Right ventricle myocardium inferior (tissue), 1 donor: ENCODE data around the gene NOL4L. TPM values are rescaled to one million over a fixed set of nuclear protein-coding genes. Genes with fewer than 3 reads are reported as not detected.
"Not testable (repeated sequence)": the region's sequence is repeated elsewhere in the genome, so short reads cannot be mapped to it uniquely, and the experiment has no call there.

Experiments
- ATAC-seq: fragments of 200-7000 bp; cut with Tn5 transposase; one replicate; pipeline ENCODE4 v1.9.1; 2020; ENCODE audit warnings: mild to moderate bottlenecking, moderate library complexity
- DNase-seq: peaks from one replicate; pipeline ENCODE4 v3.0.0; 2021; ENCODE audit errors: missing footprints
- intact Hi-C: fragments of 100-400 bp; cut with DNase I; formaldehyde crosslinking; loops from one replicate; pipeline ENCODE4 v1.11.0; 2022
- total RNA-seq: library from RNA; stranded (reverse); fragmentation: NEBNext Ultra II Directional; extraction: Animal tissue kit (Norgen Biotek cat#: 25700); gene quantifications from one replicate; pipeline ENCODE4 v1.2.1, GENCODE V29; 2021
- donor health status: DM: no; HTN: yes; CAD: no; lungs with severe emphysema.

NOL4L gene
- total RNA-seq, 1 donor from 2014 or later, result 4.3 TPM

GRCh38 chr20:32473231-32474008 lies 111.7 kb downstream of the NOL4L start:
- peak; percentile 15 for DNase-seq
- intact Hi-C loops, result no loop called here
- no peak for ATAC-seq

DNA sequence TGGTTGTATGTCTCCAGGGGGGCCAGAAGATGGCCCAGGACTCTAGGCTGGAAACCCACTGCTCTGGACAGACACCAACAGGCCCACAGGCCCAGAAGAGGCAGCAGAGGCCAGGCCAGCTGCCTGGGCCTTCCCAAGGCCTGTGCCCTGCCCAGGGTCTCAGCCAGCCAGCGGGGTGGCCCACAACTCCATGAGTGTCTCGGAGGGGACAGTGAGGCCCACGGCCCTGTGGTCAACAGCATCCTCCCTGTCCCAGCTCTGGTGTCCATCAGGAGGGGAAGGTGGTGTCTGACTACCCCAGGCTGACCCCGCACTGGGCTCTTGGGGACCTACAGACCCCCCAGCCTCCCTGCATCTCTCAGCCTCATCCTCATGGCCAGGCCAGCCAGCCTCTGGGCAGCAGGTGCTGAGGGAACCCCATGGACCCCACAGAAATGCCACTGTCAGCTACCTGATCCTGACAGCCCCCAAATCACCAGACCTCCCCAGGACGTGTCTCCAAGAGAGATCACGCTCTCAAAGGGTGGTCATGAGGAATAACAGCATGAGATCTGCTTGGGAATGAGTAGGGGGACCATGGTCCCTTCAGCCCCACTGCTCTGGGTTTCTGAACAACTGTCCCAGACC lies 112.4 kb downstream of the NOL4L start:
- DNase-seq (peak; percentile 44), ATAC-seq (no peak)
- intact Hi-C loops, result no loop called here

DNA sequence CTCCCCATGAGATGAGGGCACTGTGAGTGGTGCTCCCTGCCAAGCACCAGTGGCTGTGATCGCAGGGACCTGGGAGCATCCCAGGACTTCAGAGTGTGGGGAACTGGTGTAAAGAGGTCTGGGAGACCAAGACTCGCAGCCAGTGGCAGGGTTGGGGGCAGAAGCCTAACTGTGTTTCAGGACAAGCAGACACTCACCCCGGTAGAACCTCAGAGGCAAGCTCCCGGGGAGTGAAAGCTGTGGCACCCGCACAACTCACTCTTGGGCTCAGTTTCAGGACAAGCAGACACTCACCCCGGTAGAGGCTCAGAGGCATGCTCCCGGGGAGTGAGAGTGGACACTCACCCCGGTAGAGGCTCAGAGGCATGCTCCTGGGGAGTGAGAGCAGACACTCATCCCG lies 114.2 kb downstream of the NOL4L start:
- intact Hi-C loops, result no loop called here
- DNase-seq, result peak; percentile 17
- no peak for ATAC-seq

DNA sequence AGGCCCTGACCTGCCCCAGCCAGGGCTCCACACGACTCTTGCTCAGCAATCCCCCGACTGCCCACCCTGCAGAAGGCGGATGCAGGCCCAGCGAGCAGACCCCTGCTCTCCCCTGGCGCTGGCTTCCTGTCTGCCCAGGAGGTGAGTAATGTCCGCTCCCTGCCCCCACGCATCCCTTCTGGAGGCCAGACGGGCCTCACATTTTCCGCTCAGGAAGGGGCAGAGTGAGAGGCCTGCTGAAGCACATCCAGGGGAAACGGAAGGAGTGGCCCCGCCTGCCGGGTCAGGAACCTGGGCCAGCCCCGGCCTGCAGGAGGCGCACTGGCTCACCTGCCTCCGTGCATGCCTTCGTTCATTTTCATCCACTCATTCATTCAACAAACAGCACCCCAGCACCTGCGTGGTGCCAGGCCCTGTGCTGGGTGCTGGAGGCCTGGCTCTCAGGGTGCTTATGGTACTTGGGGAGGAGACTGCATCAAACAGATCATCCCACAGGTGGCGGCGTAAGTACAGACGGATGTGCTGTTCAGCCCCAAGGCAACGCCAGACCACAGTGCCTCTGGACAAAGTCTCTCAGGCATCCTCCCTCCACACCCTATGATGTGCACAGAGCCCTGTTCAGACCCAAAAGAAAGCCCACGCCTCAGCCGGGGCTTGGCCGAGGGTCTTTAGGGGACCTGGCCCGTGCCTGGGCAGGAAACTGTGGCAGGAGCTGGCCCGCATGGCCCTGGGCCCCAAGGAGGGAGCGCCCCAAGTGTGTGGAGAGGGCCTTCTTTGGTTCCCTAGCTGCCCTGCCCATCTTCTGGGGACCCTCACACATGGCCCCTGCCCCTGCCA lies 114.9 kb downstream of the NOL4L start:
- ATAC-seq (no peak), DNase-seq (peak; percentile 78)
- intact Hi-C loops, result no loop called here

DNA sequence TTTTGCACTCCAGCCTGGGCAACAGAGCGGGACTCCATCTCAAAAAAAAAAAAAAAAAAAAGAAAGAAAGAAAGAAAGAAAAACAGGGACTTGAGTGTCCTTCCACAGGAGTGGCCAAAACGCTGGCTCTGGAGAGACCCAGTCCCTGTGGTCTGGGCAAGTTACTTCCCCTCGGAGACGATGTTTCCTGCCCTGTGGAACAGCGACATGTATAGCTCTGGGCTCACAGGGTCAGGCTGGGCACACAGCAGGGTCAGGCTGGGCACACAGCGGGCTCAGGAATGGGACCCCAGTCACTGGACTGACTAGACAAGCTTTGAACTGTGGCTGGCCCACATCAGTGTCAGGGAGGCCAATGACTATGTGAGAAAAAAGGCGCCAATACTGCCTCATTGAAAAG lies 116.3 kb downstream of the NOL4L start:
- no peak for ATAC-seq

DNA sequence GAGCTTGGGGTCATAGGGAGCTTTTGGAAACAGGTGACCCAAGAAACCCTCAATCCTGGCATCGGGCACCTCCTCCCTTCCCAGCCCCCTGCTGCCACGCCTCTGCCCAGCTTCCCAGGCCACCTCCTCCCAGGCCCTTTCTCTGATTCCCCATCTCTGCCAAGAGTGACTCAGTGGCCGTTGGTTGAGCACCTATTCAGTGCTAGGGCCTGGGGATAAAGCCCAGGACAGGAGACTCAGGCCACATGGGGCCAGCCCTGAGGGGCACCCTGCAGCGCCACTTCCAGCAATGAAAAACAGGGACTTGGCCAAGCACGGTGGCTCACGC lies 116.9 kb downstream of the NOL4L start:
- intact Hi-C loops, result no loop called here
- no peak for DNase-seq
- no peak for ATAC-seq

More for the DNA sequence above, 116.3 kb downstream of the NOL4L start:
- DNase-seq, result peak; percentile 14
- intact Hi-C loops, result no loop called here

DNA sequence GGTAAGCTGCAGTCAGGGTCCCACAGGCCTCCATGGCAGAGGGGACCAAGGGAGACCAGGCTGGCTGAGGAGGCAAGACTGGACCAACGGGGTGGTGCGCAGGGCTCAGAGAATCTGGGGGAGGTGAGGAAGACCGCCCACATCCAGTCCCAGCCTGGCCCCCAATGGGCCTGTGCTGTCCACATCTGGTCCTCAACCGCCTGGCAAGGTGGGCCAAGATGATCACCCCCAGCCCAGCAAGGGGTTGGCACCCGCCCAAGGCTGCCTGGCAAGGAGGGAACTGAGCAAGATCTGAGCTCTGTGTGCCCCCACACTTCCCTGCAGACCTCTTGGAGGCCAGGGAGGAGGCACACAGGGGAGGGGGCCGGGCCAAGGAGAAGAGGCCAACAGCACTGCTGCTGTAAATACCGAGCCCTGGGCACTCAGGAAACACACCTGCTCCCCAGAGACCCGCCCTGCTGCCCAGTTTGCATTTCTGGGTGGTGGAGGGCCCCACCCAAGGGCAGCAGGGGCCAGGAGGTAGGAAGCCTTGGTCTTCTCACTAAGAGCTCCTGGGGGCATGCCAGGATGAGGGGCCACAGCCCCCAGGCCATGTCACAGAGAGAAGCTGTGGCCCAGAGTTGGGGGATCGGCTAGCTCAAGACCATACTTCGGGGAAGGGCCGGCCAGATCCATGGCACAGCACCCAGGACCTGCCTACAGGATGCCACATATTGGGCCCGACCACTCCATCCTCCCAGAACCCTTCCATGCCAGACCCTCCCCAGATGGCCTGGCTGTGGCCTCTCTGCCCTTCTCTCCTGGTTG lies 117.4 kb downstream of the NOL4L start:
- intact Hi-C loops, result no loop called here
- no peak for ATAC-seq
- DNase-seq, result peak; percentile 60

GRCh38 chr20:32466739-32467505 lies 118.2 kb downstream of the NOL4L start:
- peak; percentile 42 for DNase-seq

GRCh38 chr20:32465901-32466675 lies 119.0 kb downstream of the NOL4L start:
- intact Hi-C loops, DNase-seq: not testable (repeated sequence)
- peak; percentile 45 for ATAC-seq

More at GRCh38 chr20:32466739-32467505, 118.2 kb downstream of the NOL4L start:
- intact Hi-C loops, result no loop called here
- ATAC-seq, result no peak

- DNase-seq, result no peak
- ATAC-seq, result peak; percentile 26
- intact Hi-C loops, result no loop called here
These were observed 119.8 kb downstream of the NOL4L start for GRCh38 chr20:32465092-32465900.

DNA sequence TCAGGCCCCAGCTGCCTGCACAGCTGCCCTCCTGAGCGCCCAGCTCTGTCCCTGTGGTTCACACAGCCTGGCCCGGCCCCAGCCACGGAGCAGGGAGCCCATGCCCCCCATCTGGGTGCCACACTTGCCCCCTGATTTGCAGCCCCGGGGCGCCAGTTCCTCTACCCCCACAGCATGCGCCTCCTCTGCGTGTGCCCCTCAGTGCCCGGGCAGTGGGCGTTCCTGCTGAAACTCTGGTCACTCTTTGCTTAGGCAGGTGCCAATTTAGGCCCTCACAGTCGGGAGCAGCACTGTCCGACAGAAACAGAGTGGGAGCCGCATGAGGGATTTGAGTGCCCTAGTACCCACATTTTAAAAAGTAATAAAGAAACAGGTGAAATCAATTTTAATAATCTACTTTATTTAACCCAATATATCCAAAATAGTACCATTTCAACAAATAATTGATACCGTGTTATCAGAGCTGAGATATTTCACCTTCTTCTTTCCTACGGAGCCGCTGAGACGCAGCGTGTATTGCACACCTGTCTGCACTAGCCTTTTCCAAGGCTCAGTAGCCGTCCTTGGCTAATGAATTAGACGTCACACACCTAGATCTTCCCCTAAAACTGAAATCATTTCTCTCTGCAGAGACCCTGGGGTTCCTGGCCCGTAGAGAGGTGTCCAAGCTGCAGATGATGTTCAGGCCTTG lies 120.6 kb downstream of the NOL4L start:
- intact Hi-C loops, result no loop called here

DNA sequence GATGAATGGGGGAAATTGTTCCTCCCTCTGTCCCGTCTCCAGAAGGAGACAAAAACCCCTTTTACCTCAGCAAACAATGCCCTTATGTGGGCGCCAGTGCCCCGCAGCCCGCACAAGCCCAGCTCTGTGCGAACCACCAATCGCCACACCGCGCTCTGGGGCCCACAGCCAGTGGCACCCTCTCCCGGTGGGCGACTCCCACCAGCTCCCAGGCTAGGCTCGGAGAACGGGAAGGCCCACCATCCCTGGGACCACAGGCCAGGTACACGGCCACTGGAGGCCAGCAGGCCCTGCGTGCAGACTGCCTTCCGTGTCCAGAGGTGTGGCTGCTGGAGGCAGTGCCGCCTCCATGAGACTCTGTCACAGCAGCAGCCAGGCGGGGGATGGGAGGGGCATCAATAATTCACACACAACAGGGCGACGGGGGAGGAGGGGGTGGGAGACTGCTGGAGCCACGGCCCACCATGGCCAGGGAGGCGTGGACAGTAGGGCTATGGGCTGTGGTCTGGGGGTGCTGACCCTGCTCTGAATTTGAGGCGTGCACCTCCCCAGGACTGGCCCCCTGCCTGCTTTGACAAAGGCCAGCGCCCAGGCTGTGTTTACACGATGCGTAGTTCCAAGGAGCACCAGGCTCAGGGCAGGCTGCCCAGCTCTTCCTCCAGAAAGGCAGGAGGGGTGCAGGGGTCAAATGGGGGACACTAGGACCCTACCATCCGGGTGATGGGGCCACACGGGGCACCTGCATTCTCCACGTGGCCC lies 121.3 kb downstream of the NOL4L start:
- no peak for DNase-seq
- no peak for ATAC-seq
- intact Hi-C loops, result no loop called here

More for the DNA sequence above, 120.6 kb downstream of the NOL4L start:
- ATAC-seq (no peak), DNase-seq (no peak)

DNA sequence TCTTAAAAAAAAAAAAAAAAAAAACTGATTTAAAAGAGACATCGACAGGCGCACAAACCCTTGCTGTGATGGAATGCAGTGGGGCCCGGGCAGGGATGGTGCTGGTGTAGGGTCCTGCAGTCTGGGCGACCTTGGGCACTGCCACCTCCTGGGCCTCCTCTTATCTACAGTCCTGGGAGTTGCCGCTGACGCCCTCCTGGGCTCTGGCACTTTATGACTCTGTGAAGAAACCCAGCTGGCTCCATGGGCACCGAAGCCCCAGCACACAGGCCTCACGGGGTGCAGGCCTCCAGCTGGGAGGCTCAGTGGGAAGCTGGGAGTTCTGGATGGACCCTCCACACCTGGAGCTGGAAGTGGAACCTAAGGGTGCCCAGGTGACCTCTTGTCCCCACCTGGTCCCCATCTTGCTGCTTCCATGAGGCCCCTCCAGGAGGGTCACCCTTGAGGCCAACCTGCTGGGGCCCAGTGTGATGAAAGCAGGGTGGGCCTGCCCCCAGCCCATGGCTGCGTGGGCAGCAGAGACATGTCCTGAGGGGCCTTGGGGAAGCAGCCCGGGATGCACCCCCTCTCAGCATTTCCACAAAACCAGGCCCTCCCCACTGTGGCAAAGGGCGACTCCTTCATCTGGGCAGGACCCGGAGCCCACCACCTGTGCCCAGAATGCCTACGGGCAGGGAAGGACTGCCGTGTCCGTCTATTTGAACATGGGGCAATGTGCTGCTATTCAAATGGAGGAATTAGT lies 122.1 kb downstream of the NOL4L start:
- ATAC-seq (no peak), DNase-seq (no peak)
- intact Hi-C loops, result no loop called here

DNA sequence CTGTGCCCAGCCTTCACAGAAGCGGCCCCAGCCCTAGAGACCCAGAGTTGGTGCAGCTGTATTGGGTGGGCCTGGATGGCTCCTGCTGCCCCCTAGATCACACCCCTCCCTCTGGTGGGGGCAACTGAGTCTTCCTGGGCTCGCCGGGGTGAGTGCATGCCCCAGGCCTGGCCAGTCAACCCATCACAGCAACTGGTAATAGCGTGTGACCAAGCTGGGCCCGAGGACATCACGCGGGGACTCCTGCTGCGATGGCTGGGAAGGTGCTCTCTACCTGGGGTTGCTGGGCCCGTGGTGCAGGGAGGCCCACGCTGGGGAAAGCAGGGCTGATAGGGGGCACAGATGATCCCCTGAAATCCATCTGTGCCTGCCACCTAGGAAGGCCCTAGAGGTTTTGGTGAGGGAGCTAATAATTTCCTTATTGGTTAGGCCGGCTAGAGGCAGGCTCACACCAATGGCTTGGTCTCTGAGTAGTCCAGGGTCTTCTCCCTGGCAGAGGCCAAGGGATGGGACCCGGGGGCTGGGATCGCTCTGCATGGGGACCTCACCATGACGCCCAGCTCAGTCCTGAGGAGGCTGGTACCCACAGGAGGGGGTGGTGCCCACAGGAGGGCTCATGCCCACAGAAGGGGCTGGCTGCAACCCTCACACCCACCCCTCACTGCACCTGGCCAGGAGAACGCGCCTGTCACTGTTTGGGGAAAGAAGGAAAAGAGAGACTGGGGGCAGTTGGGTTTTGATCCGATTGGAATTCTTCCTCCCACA lies 123.1 kb downstream of the NOL4L start:
- DNase-seq, result no peak
- intact Hi-C loops, result no loop called here
- no peak for ATAC-seq
